ENCODE data around the gene MAD2L1BP. TPM values are rescaled to one million over a fixed set of nuclear protein-coding genes. Genes with fewer than 3 reads are reported as not detected.

MAD2L1BP gene
- total RNA-seq = 40.7 and 63.7 TPM in 2 replicates

DNA sequence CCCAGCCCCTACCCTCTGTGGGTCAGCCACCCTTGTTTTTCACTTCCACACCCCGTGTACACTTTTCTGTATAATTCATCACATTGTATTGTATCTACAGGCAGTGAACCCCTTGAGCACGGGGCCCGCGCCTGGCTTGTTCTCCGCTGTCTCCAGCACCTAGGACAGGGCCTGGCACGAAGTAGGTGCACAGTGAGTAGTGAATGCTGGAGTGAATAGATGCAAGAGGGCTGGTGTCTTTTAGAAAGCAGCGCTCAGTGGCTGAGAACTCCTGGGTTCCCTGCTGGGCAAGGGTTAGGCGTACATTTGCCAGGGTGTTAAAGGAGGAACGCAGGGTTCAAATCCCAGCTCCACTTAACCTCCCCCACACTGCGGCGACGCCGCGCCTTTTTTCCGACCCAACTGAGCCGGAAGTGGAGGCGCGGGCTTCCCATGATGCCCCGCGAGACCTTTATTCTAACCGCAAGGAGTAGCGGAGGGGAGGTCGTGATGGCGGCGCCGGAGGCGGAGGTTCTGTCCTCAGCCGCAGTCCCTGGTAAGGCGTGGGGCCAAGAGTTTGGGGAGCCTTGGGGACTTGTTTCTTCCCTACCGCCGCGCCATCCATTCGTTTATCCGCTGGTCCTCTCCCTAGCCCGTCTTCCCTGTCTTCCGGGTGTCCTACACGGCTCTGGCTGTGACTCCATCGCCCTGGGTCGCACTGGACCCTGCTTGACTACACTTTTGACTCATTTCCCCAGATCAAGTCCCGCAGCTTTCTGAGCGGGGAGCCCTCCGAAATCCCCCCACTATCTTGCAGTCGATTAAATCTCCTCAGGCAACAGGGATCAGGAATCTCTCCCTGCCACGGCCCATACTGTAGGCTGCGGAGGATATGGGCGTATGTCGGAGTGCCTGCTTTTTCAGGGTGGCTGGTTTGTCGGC, at the start of gene MAD2L1BP:
Gene MAD2L1BP (plus strand): TSS at position 454 of the 921 bp plus-strand sequence. CDS start 36 bp downstream, at position 490.

DNA sequence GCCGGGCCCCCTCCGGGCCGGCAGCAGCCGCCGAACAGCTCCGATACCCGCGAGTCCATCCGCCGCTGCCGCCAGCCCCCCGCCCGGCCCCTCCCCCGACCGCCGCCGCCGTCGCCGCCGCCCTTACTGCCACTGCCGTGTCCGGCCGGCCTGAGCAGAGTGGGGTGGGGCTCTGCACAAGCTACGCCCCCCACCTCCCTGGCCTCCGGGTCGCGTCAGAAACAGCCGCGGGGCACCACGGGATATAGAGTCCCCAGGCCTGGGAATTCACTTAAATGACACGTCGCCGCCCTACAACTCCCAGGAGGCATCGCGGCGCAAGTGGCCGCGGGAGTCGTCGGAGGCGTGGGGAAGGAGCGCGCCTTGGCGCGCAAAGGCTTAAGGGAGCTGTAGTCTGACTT, 6.5 kb upstream of the MAD2L1BP start, which contains the start of gene GTPBP2:
Gene GTPBP2 (minus strand): TSS at position 161 of the 401 bp plus-strand sequence. CDS start 102 bp downstream, at position 59.

DNA sequence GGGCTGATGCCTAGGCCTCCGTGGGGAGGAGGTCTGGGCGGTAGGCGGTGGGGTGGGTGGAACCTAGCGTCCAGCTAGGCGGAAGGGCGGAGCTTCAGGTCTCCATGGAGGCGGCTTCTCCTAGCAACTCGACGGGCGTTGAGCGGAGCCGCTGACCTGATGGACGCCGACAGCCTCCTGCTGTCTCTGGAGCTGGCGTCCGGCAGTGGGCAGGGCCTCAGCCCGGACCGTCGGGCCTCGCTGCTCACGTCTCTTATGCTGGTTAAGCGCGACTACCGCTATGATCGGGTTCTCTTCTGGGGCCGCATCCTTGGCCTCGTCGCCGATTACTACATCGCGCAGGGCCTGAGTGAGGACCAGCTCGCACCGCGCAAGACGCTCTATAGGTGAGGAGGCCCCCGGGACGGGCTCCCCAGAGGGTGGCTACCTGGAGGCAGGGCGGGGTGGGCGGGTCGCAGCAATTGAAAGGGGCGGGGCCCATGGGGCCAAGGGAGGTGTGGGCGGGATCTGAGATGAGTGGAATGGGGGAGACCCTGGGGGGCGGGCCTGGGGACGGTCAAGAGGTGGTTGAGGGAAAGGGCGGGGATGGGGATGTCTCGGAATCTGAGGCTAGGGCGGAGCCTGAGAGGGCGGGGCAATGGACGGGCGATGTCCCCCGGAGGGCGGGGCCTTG, 9.4 kb downstream of the MAD2L1BP start, which contains the start of gene RSPH9:
Gene RSPH9 (plus strand): TSS at position 97 of the 673 bp plus-strand sequence. CDS start 63 bp downstream, at position 160.

DNA sequence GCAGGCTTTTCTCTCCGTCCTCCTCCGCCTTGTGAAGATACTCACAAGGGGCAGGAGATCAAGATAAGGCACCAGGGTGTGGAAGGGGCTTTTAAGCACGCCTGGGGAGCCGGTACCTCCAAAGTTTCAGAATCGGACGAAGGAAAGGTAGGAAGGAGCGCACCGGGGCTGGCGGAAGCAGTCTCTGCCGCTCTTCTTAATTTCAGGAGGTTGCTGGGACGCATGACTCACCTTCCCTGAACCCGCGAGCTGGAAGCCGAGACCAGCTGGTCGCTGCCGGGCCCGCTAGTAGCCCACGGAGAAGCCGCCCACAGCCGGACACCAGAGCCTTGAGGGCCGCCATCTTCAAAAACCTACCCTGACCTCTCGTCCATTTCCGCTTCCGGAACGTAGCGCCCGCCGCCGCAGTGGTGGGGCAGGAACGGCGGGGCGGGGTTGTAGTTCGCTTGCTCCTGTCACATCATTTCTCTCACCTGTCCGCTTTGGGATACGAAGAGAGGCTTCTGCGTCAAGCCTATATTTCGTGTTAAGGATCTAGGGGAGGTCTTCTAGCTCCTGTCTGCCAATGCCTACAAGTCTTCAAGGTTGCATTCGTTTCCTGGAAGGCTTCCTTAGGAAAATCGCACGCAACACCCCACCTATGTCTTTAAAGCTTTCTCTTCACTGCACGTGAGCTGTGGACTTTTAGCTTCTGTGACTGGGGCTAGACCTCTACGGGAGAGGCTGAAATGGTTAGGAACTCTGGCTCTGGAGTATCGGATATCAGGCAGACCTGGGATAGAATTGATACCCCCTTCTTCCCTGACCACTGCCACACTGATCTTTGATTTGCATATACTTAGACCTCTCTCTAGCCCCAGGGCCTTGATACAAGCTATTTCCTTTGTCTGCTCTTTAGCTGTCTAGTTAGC, 52.1 kb downstream of the MAD2L1BP start, which contains the start of gene MRPS18A:
Gene MRPS18A (minus strand): TSS at position 355 of the 911 bp plus-strand sequence. CDS start 12 bp downstream, at position 343.

Other genes starting within 250 kb of the MAD2L1BP start
- gene ABCC10, start 208.3 kb upstream of the MAD2L1BP start, total RNA-seq = 11.3 and 15.6 TPM in 2 replicates
- 3.1 and 5.3 TPM in 2 replicates for gene DLK2, start 180.3 kb upstream of the MAD2L1BP start, total RNA-seq
- 4.6 and 4.9 TPM in 2 replicates for gene TJAP1, start 158.3 kb upstream of the MAD2L1BP start, total RNA-seq
- gene LRRC73, start 125.5 kb upstream of the MAD2L1BP start, total RNA-seq = under 0.01 and 0.24 TPM in 2 replicates
- 40.9 and 52.3 TPM in 2 replicates for gene YIPF3, start 118.9 kb upstream of the MAD2L1BP start, total RNA-seq
- gene POLR1C, start 118.8 kb upstream of the MAD2L1BP start, total RNA-seq = 31.6 and 33.5 TPM in 2 replicates
- gene XPO5, start 59.8 kb upstream of the MAD2L1BP start, total RNA-seq = 37.1 and 43.1 TPM in 2 replicates
- 23.4 and 34.1 TPM in 2 replicates for gene POLH, start 59.7 kb upstream of the MAD2L1BP start, total RNA-seq
- 77.8 and 113 TPM in 2 replicates for gene GTPBP2, start 6.6 kb upstream of the MAD2L1BP start, total RNA-seq
- gene RSPH9, start 9.2 kb downstream of the MAD2L1BP start, total RNA-seq = 0.21 and 0.24 TPM in 2 replicates
- 54.8 and 65.5 TPM in 2 replicates for gene MRPS18A, start 52.0 kb downstream of the MAD2L1BP start, total RNA-seq
- gene VEGFA, start 134.4 kb downstream of the MAD2L1BP start, total RNA-seq = 209 and 258 TPM in 2 replicates

Data from tracheal epithelial cell (primary cell).